Neutrophil (primary cell): ENCODE results near the gene RFWD3.
A peak's percentile ranks its signal among the peaks of the same experiment; 100 is the strongest.

Experiments used
- H3K27ac ChIP-seq: fragments of 200-600 bp; sonication (generic); 2 replicates; pipeline ENCODE4 v1.5.1; 2016; ENCODE audit warnings: mild to moderate bottlenecking, moderate library complexity
- H3K27me3 ChIP-seq: fragments of 200-600 bp; sonication (generic); 2 replicates; pipeline ENCODE4 v1.6.0; 2016; ENCODE audit warnings: mild to moderate bottlenecking
- H3K36me3 ChIP-seq: fragments of 200-600 bp; sonication (generic); 2 replicates; pipeline ENCODE4 v1.5.1; 2017
- H3K4me1 ChIP-seq, 2 experiments: fragments of 200-600 bp in 1 of 2; sonication (generic) in 1 of 2; 1 replicate in 1 of 2; 2 replicates in 1 of 2; pipeline versions ENCODE4 v1.5.1 to v1.6.1; 2013 to 2016; ENCODE audit warnings: low read depth in 1 of 2, low read length in 1 of 2, mild to moderate bottlenecking in 1 of 2, moderate library complexity in 1 of 2; ENCODE audit not compliant: control insufficient read depth in 1 of 2, insufficient read depth in 1 of 2
- H3K4me3 ChIP-seq, 2 experiments: fragments of 200-600 bp in 1 of 2; sonication (generic) in 1 of 2; 1 replicate in 1 of 2; 2 replicates in 1 of 2; pipeline ENCODE4 v1.5.1; 2013 to 2016; ENCODE audit warnings: low read depth in 1 of 2, low read length in 1 of 2, mild to moderate bottlenecking in 1 of 2, moderate library complexity in 1 of 2
- H3K9me3 ChIP-seq: fragments of 200-600 bp; sonication (generic); 2 replicates; pipeline ENCODE4 v1.5.1; 2016
- TF ChIP-seq, protein P1 (sequence below): fragments of 200-600 bp; sonication (generic); IDR thresholded peaks from 2 replicates; pipeline ENCODE4 v1.5.1; 2016; ENCODE audit warnings: antibody characterized with exemption

The RFWD3 gene

DNA sequence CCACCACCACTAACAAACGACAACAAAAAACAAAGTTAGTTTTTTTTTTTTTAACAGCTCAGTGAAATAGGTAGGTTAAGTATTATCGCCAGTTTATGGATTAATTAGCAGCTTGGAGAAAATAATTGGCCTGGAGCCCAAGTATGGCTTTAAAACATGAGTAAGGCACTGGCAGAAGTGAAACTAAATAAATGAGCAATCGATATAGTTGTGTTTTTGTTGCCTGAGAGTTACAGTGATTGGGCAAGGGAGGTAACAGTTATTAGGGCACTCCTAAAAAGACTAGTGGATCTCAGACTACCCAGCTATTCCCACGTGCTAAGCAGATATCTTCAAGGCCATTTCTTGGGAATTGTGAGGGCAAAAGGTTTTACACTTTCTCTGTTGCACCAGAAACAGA lies 31.5 kb upstream of the RFWD3 start:
- Histone ChIP-seq H3K9me3 (no peaks in the 10 kb centered on the region), H3K27ac (peak overlapping the region; percentile 96), H3K4me1 (peaks cover 68 to 82% of the 10 kb centered on the region in 2 experiments), H3K36me3 (peaks cover 28% of the 10 kb centered on the region), H3K27me3 (no peaks in the 10 kb centered on the region), H3K4me3 (peak overlapping the region; percentile 74 to 87)
- TF ChIP-seq, protein P1, sequence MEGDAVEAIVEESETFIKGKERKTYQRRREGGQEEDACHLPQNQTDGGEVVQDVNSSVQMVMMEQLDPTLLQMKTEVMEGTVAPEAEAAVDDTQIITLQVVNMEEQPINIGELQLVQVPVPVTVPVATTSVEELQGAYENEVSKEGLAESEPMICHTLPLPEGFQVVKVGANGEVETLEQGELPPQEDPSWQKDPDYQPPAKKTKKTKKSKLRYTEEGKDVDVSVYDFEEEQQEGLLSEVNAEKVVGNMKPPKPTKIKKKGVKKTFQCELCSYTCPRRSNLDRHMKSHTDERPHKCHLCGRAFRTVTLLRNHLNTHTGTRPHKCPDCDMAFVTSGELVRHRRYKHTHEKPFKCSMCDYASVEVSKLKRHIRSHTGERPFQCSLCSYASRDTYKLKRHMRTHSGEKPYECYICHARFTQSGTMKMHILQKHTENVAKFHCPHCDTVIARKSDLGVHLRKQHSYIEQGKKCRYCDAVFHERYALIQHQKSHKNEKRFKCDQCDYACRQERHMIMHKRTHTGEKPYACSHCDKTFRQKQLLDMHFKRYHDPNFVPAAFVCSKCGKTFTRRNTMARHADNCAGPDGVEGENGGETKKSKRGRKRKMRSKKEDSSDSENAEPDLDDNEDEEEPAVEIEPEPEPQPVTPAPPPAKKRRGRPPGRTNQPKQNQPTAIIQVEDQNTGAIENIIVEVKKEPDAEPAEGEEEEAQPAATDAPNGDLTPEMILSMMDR: no peak

DNA sequence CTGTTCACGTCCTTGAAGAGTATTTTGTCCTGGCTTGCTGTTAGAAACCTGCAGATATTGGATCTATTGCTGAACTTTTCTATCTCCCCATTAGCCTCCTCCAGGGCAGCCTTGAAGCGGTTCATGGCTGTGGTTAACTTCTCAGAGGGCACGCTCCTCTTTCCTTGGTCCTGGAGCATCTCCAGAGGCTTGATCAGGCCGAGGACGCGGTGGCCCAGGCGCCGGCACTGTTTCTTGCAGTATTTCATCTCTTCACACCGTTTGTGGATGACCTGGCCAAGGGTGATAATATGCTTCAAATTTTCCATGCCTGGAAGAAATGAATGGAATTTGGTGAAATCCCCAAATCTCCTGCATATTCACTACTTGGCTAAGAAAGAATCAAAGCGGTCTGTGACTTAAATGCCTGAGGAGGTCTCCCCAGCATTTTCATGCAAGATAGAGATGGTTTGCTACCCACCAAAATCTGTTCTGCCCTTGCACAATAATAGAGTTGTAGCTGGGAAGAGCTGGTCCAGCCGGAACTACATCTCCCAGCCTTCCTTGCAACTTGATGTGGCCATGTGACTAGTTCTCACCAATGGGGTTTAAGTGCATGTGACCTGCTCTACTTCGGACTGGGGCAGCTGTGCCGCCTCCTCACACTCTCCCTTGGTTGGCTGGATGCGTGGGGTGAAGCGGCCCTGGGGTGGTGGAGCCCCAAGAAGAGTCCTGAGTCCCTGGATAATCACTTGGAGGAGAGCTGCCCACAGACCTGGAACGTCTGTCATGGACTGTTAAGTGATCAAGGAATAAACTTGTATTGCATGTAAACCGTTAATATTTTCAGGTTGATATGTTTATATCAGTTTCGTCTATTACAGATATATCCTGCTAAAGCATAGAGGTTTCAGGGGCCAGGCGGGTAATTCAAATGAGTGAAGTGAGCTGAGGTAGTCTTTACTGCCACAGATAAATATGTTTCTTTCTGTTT lies 29.1 kb upstream of the RFWD3 start:
- H3K4me3 ChIP-seq: peak overlapping the region; percentile 34 to 37
- no peaks in the 10 kb centered on the region for H3K9me3 ChIP-seq
- H3K36me3 ChIP-seq: peaks cover 53% of the 10 kb centered on the region
- peaks cover 45 to 62% of the 10 kb centered on the region in 2 experiments for H3K4me1 ChIP-seq
- H3K27ac ChIP-seq: peak overlapping the region; percentile 75
- no peaks in the 10 kb centered on the region for H3K27me3 ChIP-seq
- TF ChIP-seq, protein P1: no peak

DNA sequence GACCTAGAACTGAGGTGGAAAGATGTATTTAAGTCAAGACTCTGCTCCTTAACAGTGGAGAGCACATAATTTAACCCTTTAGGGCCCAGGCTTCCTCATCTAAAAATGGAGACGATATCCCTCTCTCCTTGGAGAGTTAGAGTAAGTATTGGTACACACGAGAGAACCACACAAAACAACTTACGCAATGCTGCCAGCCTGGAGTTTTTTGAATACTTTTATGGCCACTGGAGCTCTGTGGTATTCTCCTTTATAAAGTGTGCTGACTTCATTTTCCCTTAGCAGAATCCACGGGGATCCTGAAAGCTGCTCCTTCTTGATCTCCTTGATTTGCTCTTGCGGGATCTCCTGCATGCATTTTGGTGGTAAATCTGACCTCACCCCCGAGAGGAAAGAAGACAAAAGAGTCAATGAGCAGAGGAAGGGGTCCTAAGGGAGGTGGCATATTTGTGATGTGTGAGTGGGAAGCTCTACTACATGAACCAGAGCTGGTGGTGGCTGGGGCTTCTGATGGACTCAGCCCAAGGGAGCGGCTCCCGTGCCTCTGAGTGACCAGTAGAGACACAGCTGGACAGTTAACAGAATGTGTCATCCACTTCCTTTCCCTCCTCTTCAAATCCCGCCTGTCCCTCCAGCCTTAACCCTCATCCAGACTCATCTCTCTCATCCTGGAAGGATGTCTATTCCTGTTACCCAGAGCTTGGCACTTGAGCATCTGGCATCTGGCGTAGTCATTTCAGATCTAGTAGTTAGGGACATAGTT lies 24.6 kb upstream of the RFWD3 start:
- H3K4me3 ChIP-seq: no peak overlapping the region
- peaks cover 91% of the 10 kb centered on the region for H3K36me3 ChIP-seq
- TF ChIP-seq, protein P1: no peak
- H3K9me3 ChIP-seq: no peaks in the 10 kb centered on the region
- peaks cover 14 to 26% of the 10 kb centered on the region in 2 experiments for H3K4me1 ChIP-seq
- no peaks in the 10 kb centered on the region for H3K27me3 ChIP-seq
- H3K27ac ChIP-seq: no peak overlapping the region

DNA sequence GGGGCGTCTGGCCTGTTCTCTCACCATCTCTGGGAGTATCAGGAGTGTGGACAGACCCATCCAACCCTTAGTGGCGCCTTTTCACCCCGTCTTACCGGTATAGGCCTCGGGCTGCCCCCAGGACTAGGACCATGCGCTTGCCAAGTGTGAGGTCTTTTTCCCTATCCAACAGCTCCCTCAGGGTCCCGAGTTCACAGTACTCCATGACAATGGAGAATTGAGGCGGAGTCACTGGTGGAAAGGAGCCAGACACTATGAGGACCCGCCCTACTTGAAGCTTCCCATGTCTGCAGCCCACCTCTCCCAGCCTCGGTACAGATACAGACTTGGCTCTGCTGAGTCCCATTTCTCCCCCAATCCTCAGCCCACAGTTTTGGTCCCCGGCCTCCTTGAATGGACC lies 15.9 kb upstream of the RFWD3 start:
- H3K27me3 ChIP-seq: no peaks in the 10 kb centered on the region
- TF ChIP-seq, protein P1: no peak
- no peak overlapping the region for H3K27ac ChIP-seq
- no peak overlapping the region for H3K4me3 ChIP-seq
- H3K4me1 ChIP-seq: no peaks in the 10 kb centered on the region
- H3K9me3 ChIP-seq: no peaks in the 10 kb centered on the region
- peaks cover 100% of the 10 kb centered on the region for H3K36me3 ChIP-seq

DNA sequence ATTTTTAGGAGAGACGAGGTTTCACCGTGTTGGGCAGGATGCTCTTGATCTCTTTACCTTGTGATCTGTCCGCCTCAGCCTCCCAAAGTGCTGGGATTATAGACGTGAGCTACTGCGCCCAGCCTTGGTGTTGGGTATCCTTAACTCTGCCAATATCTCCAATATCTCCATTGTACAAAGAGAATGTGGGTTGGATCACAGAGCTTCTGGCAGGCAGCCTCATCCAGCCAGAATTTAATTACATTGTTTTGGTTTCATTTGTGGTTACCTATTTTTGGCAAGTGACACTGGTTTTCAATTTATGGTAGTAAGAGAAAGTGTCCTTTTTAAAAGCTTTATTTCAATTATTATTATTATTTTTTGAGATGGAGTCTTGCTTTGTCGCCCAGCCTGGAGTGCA lies 14.0 kb upstream of the RFWD3 start:
- no peak overlapping the region for H3K27ac ChIP-seq
- TF ChIP-seq, protein P1: no peak
- peaks cover 100% of the 10 kb centered on the region for H3K36me3 ChIP-seq

More for the DNA sequence above, 14.0 kb upstream of the RFWD3 start:
- Histone ChIP-seq H3K27me3 (no peaks in the 10 kb centered on the region), H3K9me3 (no peaks in the 10 kb centered on the region), H3K4me3 (no peak overlapping the region), H3K4me1 (no peaks in the 10 kb centered on the region)
